Retinal pigment epithelial cell (primary cell): ENCODE measurements around the gene OR2T34.
"Not testable (repeated sequence)": the region's sequence is repeated elsewhere in the genome, so short reads cannot be mapped to it uniquely, and the experiment has no call there.

Experiments
- DNase-seq: peaks from one replicate; pipeline ENCODE4 v3.0.0-alpha.2; 2010; ENCODE audit warnings: low read depth
- H3K4me3 ChIP-seq: 2 replicates; pipeline ENCODE4 v1.5.1; 2011; ENCODE audit warnings: mild to moderate bottlenecking, low read length, control low read depth, moderate library complexity
- TF ChIP-seq, protein P1 (sequence below): conservative IDR thresholded peaks from 2 replicates; pipeline ENCODE4 v1.5.1; 2011; ENCODE audit warnings: low read depth, low read length, control low read depth, inconsistent platforms

Gene OR2T34

DNA sequence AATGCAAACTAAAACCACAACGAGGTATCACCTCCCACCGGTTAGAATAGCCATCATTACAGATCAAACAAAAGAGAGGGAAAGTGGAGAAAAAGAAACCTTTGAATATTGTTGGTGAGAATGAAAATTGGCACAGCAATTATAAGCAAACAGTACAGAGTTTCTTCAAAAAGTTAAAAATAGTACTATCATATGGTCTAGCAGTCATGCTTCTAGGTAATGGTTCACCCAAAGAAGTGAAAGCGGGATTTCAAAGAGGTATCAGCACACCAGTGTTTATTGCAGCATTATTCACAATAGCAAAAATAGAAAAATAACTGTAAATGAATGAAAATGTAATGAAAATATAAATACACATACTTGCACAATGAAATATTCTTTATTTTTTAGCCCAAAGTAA is 14.8 kb upstream of the OR2T34 start:
- no peak for DNase-seq
- no peak overlapping the region for H3K4me3 ChIP-seq
- TF ChIP-seq, protein P1, sequence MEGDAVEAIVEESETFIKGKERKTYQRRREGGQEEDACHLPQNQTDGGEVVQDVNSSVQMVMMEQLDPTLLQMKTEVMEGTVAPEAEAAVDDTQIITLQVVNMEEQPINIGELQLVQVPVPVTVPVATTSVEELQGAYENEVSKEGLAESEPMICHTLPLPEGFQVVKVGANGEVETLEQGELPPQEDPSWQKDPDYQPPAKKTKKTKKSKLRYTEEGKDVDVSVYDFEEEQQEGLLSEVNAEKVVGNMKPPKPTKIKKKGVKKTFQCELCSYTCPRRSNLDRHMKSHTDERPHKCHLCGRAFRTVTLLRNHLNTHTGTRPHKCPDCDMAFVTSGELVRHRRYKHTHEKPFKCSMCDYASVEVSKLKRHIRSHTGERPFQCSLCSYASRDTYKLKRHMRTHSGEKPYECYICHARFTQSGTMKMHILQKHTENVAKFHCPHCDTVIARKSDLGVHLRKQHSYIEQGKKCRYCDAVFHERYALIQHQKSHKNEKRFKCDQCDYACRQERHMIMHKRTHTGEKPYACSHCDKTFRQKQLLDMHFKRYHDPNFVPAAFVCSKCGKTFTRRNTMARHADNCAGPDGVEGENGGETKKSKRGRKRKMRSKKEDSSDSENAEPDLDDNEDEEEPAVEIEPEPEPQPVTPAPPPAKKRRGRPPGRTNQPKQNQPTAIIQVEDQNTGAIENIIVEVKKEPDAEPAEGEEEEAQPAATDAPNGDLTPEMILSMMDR = no peak

DNA sequence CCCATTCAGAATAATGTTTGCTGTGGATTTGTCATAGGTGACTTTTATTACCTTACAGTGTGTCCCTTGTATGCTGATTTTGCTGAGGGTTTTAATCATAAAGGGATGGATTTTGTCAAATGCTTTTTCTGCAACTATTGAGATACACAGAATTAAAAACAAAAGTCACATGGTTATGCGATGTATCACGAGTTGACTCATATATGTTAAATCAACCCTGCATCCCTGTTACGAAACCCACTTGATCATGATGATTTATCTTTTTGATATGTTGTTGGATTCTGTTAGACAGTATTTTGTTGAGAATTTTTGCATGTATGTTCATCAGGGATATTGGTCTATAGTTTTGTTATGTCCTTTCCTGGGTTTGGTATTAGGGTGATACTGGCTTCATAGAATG is 10.7 kb upstream of the OR2T34 start:
- TF ChIP-seq, protein P1 = no peak
- no peak for DNase-seq
- no peak overlapping the region for H3K4me3 ChIP-seq

DNA sequence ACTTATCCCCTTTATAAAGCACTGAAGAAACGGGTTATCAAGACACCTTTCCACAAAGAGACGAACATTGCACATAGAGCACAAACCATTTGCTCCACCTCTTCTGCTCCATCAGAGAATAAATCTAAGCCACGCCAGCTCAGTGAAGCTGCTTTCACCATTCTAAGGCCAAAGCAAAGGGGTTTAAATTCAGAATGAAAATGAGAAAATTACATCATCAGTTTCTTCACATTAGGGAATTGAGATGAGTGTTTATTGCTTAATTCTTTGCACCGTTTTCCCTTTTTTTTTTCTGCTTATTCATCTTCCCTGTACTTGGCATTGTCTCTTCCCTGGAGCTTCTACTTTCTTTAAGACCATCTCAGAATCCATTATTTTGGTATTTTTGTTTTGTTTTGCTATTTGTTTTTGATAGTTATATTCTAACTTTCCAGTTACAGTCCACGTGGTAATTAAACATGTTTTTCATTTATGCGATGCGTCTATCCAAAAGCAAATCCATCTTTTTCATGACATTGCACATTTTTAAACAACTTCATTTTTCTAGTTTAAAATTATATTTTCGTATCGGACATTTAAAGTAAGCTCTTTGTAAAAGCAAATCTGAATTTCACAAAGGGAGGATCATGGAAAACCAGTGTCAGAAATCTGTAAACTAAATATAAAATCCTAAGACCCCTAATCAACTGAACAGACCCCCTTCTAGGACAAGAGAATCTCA is 1.9 kb upstream of the OR2T34 start:
- no peak for DNase-seq
- H3K4me3 ChIP-seq = no peak overlapping the region
- TF ChIP-seq, protein P1 = no peak

DNA sequence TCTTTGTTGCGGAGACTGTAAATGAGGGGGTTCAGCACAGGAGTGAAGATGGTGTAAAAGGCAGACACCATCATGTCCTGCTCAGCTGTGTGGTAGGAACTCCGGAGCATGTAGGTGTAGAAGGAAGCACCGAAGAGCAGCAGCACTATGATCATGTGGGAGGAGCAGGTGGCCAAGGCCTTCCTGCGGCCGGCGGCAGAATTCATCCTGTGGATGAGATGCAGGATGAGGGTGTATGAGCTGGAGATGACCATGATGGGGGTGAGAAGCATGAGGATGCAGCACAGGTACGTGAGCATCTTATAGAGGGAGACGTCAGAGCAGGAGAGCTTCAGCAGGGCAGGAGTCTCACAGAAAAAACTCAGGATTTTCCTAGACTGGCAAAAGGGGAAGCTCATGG is 701 bp downstream of the OR2T34 start:
- DNase-seq, H3K4me3 ChIP-seq: not testable (repeated sequence)

DNA sequence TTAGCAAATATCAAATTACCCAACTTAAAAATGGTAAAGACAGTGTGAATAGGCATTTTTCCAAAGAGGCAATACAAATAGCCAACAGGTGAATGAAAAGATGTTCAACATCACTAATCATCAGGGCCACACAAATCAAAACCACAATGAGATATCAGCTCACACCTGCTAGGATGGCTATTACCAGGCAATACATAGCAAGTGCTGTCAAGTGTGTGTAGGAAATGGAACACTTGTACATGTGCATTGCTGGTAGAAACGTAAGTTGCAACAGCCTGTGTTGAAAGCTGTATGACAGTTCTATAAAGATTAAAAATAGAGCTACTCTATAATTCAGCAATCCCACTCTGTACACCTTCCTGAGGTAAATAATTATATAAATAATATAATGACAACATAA is 2.5 kb downstream of the OR2T34 start:
- not testable (repeated sequence) for H3K4me3 ChIP-seq, DNase-seq

DNA sequence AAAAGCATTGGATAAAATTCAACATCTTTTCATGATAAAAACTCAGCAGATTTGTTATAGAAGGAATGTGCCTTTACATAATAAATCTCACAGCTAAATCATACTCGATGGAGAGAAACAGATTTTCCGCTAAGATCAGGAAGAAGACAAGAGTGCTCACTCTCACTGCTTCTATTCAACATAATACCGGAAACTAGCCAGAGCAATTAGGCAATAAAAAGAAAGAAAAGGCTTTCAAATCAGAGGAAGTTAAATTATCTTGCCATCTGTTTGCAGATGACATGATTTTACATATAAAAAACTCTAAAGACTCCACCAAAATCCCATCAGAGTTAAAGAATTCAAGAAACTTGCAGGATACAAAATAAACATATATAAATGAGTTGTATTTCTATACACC is 3.7 kb downstream of the OR2T34 start:
- H3K4me3 ChIP-seq, DNase-seq: not testable (repeated sequence)

DNA sequence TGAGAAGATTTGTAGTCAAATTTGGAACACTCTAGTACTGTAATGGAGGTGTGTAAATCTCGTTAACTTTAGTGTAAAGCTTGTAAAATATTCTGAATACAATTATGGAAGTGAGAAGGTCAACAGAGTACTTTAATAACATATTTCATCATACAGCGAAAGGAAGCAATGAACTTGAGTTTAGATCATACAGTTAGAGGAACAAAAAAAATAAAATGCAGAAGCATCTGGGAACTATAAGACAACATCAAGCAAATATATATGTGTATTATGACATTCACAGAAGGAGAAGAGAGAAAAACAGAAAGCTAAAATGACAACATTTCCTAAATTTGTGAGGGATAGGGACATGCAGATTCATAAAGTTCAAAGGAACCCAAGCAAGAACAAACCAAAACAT is 5.5 kb downstream of the OR2T34 start:
- DNase-seq, H3K4me3 ChIP-seq: not testable (repeated sequence)

DNA sequence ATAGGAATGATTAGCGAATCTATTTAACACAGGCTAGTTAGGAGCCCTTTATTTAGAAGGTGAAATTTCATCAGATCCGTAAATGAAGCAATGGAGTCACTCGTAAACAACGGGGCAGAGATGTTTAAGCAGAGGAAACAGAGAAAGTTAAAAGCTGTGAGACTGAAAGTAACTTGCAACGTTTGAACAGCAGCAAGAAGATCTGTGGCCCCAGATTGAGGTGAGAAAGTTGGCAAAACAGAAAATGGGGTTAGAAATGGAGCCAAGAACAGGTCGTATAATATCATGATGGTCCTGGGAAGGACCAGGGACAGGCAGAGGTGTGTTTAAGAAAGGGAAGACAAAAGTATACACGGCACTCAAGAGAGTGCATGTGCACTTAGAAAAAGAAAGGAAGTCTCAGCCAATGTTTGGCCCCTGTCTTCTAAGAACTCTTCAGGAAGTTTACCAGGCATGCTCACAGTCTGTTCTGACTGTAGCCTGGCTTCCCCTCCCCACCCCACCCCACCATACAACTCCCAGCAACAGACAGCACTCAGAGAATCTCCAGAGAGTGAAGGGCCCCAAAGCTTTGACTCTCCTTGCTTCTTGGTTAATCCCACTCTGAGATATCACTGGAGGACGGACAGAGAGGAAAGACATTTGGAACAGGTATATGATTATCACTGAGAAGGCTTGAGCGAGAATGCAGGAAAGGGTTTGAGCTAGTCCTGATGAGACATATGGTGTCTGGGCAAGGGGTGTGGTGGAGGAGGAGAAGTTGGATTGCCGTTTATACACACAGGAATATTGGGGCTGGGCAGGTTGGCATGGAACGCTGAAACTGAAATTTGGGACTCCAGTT is 8.8 kb downstream of the OR2T34 start:
- not testable (repeated sequence) for H3K4me3 ChIP-seq, DNase-seq

DNA sequence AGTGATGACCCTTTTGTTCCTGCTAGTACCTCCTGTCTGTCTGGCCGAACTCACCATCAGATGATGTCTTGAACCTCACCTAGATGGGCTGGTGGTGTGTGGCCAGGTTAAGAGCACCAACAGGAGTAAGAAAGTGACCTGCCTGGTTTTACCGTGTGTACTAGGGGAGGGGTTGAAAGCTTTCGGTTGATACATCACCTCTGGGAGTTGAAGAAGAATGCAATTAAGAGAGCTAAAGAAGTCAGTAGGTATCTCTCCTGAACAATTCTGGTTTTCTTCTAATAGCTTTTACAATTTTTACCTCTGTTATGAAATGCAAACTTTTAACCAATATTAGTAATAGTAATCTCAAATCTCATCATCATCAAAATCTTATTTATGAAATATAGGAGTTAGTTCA is 11.9 kb downstream of the OR2T34 start, which contains the start of gene OR2T29:
Gene OR2T29 (minus strand): TSS at position 101 of the 400 bp plus-strand sequence. CDS start 3,281 bp downstream, outside the sequence.
- not testable (repeated sequence) for DNase-seq, H3K4me3 ChIP-seq

DNA sequence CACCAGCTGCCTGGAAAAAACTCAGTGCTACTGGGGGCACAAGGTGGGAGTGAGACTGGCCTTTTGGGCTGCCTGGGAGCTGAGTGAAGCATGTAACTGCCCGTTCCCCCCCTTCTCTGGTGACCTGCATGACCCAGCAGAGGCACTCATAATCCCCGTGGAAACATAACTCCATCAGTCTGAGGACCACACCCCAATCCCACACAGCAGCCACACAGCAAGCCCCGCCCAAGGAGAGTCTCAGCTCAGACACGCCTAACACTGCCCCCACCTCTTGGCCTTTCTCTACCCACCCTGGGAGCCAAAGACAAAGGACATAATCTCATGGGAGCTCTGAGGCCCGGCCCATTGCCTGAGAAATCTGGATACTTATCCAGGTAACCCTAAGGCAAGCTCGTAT is 23.5 kb downstream of the OR2T34 start:
- not testable (repeated sequence) for H3K4me3 ChIP-seq, DNase-seq

DNA sequence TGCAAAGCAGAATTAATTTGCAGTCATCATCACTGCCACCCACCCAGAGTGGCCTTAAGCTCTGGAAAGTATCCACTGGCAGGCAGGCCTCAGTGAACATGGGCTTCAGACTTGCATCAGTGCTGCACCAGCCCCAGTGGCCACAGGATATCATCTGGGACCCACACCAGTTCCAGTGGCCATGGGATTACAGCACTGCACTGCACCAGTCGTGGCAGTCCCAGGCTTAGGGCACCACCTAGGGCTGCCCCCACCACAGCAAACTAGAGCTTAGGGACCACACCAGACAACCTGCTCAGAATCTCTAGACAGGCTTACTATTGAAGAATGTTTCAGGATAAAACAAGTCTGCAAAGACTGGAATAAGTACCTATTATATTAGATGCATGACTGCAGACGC is 27.2 kb downstream of the OR2T34 start:
- not testable (repeated sequence) for H3K4me3 ChIP-seq, DNase-seq

DNA sequence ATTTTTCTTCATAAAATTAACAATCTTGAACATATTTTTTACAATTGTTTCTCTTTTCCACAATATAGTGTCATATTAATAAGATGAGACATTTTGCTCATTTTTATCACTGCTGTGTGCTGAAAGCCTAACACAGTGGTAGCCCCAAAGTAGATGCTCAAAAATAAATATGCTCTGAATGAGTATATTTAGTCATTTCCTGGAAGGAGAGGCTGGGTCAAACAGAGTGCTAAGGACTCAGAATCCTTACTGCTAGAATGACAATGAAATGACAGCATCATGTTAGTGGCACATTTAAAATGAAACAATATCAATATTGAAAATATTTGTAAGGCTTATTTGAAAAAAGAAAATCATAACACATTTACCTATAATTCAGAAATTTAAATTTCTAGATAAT is 37.1 kb downstream of the OR2T34 start:
- not testable (repeated sequence) for DNase-seq, H3K4me3 ChIP-seq
